GM19455 (cell line): ENCODE results near the gene PPEF1.

Experiments used
- ATAC-seq: cut with Tn5 transposase; IDR thresholded peaks from one replicate; pipeline ENCODE4 v1.9.1; 2021; ENCODE audit not compliant: unreplicated experiment

PPEF1 gene

GRCh38 chrX:18877469-18877868, 170.0 kb downstream of the PPEF1 start:
- ATAC-seq: no peak
